Astrocyte of the spinal cord (primary cell): ENCODE measurements around the gene ZNF688.

Source experiments
- DNase-seq: peaks from one replicate; pipeline ENCODE4 v3.0.0; 2011; ENCODE audit warnings: low read depth, low spot score
- H3K4me3 ChIP-seq: 2 replicates; pipeline ENCODE4 v1.5.1; 2011; ENCODE audit warnings: low read depth, mild to moderate bottlenecking, low read length, moderate library complexity
- in situ Hi-C: cut with HindIII; loops from 2 replicates; pipeline ENCODE4 v1.10.0; 2017; ENCODE audit warnings: low sequenced_read_pairs
- TF ChIP-seq, protein P1 (sequence below): IDR thresholded peaks from 2 replicates; pipeline ENCODE4 v1.5.1; 2012; ENCODE audit warnings: low read depth, mild to moderate bottlenecking, low read length, inconsistent platforms

ZNF688 gene

DNA sequence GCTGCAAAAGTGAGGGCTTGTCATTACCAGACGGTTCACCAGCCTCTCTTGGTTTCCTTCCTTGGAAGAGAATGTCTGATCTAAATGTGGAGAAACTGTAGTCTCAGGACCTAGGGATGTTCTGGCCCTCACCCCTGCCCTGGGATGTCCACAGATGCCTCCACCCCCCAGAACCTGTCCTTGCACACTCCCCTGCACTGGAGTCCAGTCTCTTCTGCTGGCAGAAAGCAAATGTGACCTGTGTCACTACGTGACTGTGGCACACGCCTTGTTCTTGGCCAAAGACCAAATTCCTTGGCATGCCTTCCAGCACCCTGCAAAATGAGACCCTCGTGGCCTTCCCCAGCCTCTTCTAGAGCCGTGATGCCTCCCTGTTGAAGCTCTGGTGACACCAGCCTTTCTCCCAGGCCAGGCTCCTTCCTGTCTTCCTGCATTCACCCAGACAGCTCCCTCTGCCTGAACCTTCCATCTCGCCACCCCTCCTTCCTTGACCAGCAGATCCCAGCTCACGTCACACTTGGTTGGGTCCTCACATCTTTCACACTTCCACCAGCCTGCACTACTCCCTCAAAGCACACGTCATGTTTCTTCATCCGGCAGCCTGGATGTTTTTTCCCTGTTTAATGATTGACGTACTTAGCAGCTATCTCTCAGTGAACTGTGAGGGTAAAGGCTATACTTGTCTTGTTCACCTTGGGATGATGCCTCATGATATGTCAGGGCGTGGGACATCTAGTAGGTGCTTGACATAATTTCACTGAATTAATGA is 49.5 kb downstream of the ZNF688 start:
- TF ChIP-seq, protein P1, sequence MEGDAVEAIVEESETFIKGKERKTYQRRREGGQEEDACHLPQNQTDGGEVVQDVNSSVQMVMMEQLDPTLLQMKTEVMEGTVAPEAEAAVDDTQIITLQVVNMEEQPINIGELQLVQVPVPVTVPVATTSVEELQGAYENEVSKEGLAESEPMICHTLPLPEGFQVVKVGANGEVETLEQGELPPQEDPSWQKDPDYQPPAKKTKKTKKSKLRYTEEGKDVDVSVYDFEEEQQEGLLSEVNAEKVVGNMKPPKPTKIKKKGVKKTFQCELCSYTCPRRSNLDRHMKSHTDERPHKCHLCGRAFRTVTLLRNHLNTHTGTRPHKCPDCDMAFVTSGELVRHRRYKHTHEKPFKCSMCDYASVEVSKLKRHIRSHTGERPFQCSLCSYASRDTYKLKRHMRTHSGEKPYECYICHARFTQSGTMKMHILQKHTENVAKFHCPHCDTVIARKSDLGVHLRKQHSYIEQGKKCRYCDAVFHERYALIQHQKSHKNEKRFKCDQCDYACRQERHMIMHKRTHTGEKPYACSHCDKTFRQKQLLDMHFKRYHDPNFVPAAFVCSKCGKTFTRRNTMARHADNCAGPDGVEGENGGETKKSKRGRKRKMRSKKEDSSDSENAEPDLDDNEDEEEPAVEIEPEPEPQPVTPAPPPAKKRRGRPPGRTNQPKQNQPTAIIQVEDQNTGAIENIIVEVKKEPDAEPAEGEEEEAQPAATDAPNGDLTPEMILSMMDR = no peak
- in situ Hi-C loops = no loop called here
- DNase-seq = no peak
- H3K4me3 ChIP-seq = no peak overlapping the region

DNA sequence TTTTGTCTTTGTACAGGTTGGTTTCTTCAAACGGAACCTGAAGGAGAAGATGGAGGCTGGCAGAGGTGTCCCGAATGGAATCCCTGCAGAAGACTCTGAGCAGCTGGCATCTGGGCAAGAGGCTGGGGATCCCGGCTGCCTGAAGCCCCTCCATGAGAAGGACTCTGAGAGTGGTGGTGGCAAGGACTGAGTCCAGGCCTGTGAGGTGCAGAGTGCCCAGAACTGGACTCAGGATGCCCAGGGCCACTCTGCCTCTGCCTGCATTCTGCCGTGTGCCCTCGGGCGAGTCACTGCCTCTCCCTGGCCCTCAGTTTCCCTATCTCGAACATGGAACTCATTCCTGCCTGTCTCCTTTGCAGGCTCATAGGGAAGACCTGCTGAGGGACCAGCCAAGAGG is 50.0 kb downstream of the ZNF688 start:
- no peak for DNase-seq
- in situ Hi-C loops = no loop called here
- TF ChIP-seq, protein P1 = no peak
- H3K4me3 ChIP-seq = no peak overlapping the region
